Myocyte (in vitro differentiated cells): ENCODE measurements around the gene PHPT1. TPM values are rescaled to one million over a fixed set of nuclear protein-coding genes. Genes with fewer than 3 reads are reported as not detected.
A peak's percentile ranks its signal among the peaks of the same experiment; 100 is the strongest.
"Not testable (repeated sequence)": the region's sequence is repeated elsewhere in the genome, so short reads cannot be mapped to it uniquely, and the experiment has no call there.

Source experiments
- DNase-seq: peaks from one replicate; pipeline ENCODE4 v3.0.0-alpha.2; 2012; ENCODE audit warnings: low read depth
- total RNA-seq: library from RNA; depleted of rRNA; stranded (reverse); fragments of >200 nt; gene quantifications from 2 replicates; pipeline ENCODE4 v1.2.3, GENCODE V29; 2014

The PHPT1 gene
- total RNA-seq, 1 donor from 2014 or later, result 106 TPM

DNA sequence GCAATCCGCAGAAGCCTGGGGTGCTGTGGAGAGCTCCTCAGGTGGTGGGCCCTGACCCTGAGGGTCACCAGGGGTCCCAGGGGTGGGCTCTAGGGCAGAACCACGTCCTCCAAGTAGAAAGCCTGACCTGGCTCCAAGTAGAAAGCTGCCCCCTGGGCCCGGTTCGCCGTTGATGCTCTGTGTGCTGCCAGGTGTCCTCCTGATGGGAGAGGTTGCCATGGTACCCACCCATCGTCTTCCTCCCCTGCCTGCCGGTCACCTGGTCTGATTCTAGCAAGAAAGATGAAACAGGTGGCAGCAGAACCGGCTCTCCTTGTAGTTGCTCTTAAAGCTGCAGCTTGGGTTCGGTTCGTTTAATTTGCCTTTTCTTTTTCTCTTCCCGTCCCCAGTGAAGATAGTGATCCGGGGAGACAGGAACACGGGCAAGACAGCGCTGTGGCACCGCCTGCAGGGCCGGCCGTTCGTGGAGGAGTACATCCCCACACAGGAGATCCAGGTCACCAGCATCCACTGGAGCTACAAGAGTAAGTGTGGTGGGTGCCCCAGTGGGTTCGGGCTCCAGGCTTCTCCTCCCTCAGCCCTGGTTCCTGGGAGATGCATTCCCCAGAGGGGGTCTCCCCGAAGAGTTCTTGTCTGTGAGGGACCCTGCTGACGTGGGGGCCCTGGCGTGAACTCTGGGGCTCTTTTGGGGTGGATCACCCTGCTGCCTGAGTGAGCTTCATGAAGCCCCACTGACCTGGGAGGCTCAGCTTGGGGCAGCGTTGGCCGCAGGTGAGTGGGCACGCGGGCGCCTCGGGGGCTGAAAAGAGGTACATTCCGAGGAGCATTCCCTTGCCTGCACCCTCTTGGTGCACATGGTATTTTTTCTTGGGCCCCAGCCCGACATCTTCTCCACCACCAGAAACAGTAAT, 25.8 kb upstream of the PHPT1 start:
- DNase-seq, result no peak

DNA sequence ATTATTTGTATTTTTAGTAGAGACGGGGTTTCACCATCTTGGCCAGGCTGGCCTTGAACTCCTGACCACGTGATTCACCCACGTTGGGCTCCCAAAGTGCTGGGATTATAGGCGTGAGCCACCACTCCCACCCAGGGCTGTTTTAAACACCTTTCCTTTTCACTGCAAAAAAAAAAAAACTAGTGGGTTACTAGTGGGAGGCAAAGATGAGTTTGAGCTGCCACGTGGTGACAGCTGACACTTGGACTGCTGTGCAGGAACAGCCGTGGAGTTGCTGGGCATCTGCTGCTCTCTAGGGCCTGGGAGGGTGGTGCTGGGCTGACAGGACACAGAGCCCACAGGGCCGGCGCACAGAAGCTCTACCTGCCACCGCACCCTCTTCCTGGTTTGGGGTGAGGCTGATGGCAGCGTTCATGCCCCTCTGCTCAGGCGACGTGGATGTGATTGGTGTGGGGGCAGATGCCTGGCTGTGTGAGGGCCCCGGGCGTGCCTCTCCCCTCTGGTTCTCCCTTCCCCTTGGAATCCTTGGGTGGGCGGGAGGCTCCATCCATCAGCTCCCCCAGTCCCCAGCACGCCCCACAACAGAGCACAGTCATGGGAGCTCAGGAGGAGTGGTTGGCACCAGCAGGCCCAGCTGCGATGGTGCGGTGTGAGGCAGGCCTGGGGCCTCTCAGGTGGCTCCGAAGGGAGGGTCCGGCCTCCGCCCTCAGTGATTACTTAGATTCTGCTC, 24.5 kb upstream of the PHPT1 start:
- peak; percentile 75 for DNase-seq

DNA sequence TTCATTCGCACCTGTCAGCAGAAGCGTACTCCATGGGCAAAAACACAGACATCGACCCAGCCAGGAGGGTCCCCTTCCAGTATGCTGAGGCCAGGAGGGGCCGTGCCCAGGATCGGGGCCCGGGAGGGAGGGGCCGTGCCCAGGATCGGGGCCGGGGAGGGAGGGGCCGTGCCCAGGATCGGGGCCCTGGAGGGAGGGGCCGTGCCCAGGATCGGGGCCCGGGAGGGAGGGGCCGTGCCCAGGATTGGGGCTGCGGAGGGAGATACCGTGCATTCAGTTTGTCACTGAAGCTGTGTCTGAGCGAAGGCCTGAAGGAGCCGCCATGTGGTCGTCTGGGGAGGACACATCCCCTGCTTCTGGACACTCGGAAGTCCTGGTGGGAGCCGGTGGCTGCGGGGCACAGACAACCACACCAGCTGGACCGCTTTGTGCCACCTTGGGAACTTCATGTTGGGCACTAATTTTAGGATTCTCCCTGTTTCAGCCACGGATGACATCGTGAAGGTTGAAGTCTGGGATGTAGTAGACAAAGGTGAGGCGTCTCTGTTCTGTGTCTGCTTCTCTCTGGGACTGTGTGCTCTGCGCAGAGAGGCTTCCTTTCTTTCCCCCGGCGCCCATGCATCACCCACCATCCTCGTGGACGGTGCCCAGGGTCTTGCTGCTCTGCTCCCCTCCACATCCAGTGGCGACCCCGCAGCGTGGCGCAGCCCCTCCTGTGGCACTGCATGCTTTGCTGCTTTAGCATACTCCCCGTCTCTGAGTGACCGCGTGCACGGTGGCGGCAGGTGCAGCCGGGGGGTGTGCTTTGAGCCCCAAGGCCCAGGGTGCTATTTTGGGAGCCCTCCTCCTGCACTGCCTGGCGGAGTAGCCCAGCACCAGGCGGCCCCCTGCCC, 23.7 kb upstream of the PHPT1 start:
- no peak for DNase-seq

DNA sequence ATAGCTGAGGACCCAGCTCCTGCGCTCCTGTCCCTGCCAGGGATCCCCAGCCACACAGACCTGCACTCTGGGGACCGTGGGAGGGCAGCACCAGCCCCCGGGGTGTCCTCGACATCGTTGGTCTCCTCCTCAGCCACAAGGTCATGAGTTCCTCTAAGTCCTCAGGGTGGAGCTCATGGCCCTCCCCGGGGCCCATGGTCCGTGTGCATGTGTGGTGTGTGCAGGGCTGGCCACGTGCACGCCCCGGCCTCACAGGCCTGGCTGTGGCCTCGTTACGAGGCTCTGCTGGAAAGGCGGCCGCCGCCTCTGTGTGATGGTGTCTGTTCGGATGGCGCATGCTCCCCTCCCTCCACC, 23.0 kb upstream of the PHPT1 start:
- DNase-seq, result no peak

DNA sequence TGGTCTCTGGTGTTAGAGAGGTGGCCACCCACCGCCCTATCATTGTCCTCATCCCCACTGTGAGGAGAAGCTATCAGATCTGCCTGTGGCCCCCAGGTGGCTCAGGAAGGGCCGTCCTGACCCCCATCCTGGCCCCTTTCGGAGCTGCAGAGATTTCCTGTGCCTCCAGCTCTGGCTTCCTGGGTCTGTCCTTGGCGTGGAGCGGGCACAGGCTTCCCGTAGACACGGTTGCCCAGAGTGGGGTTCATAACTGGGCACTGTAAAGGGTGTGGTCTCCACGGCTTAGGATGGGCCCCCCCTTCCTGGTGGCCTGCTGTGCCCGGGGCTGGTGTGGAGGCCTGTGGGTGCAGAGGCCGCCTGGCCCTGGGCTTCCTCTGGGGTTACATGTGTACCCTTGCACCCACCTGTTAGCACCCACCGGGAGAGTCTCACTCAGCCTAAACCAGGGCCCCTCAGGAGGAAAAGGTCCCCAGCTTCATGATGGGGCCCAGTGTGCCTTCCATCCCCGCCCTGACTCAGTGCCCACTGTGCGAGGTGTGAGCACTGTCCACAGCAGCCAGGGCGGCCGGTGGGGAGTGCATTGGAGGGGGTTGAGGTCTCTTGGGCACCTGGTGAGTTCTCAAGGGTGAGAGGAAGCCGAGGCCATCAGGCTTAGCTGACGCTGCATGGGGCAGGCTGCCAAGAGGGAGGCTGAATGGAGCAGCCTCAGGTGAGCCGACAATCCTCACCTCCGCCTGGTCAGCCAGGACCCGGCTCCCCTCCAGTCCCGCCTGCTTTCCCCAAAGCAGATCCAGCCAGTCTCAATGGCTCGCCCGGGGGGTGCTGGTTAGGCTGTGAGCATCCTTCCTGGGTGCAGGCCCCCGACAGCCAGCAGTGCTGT, 22.3 kb upstream of the PHPT1 start:
- no peak for DNase-seq

DNA sequence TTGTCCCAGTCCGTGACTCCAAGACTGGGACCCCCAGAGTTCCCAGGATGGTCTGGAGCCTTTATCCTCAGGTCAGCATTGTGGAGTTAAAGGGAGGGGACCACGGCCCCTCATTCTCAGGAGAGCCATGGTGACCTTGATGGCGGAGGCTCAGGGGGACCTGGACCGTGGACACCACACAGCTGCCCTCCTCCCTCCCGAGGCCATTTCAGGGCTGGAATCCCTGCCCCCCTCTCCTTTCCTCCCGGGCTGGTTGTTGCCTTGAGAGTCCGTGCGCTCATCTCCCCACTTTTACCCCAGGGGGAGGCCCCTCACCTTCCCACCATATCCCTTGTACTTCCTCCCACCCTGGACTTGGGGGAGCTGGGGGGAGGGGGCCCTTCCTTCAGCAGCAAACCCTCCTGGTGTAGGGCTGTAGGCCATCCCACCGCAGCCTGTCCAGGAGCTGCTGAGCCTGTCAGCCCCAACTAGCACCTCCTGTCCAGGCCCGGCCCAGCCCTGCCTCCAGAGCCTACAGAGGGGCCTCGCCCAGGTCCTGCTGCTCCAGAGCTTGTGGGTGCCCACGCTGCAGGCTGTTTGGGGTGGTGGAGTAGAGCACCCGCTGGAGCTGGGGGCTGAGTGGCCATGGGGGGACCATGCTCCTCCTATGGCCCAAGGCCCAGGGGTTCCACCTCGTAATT, 21.3 kb upstream of the PHPT1 start:
- no peak for DNase-seq

DNA sequence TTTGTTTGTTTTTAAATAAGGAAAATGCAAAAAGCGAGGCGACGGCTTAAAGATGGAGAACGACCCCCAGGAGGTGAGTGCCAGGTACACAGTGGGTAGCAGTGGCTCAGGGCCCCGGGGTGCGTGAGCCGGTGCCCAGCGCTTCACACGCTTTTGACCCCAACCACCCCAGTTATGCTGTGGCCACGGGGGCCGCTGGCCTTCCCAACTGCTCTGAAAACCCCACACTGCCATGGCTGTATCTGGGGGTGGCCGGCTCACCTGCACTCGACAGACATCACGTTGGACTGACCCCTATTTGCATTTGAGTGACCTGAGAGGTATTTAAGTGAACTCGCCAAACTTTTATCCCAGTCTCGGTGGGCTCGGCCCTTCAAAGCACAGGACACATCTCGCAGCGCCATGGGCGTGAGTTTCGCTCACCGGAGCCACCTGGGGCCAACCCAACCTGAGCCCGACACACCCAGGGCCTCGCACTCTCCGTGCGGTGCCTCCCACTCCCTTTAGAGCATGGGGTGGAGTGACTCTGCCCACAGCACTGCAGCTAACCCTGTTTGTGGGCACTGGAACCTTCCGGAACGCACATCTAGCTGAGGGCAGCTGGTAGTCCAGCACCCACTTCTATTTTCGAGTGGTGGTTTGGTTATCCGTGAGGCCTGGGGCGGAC, 20.6 kb upstream of the PHPT1 start:
- no peak for DNase-seq

DNA sequence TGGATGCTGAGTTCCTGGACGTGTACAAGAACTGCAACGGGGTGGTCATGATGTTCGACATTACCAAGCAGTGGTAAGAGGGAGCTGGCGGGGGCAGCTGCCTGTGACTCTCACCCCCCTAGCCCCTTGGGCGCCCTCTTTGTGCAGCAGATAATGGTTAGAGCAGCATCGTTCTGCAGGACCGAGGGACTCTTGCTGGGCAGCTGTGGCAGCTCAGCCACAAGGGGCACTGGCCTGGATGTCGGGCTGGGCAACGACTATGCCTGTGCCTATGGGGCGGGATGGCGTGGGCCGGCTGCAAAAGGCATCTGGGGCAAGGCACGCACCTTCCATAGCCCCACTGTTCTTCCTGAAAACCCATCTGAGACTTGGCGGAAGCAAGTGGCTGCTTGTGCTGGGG, 19.8 kb upstream of the PHPT1 start:
- DNase-seq, result no peak

DNA sequence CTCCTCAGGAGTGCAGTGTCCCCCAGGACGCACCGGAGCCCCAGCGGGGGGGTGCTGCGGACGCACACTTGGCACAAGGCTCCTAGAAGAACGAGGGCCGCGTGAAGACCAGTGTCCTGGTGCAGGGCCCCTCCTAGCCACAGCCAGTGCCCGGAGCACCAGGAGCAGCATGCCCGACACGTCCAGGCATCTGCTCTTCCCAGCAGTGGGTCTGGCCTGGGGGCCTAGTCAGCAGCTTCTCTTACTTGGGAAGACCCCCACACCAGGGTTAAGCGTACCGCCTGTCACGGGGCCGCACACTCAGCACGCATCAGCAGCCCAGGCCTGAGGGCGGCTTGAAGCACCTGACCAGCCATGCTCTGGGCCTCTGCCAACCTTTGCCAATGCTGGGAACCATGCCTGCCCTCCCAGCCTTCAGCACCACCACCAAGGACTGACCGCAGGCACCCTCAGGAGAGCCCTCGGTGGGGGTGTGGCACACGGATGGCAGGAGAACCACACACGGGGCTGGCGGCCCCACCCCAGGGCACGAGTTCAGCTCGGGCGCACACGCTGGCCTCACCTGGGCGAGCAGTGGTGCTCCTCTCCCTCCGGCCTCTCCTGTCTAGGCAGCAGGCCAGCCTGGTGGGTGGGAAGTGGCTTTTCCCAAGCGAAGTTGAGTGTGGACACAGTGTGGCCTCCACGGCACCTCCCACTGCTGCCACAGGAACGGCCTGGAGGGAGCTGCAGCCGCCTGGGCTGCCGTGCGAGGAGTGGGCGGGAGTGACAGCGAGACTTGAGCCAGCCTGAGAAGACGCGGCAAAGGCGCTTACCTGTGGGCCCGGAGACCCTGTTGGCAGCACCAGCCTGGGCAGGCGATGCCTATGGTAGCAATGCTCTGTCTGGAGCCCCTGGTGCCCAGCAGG, 19.0 kb upstream of the PHPT1 start:
- no peak for DNase-seq

DNA sequence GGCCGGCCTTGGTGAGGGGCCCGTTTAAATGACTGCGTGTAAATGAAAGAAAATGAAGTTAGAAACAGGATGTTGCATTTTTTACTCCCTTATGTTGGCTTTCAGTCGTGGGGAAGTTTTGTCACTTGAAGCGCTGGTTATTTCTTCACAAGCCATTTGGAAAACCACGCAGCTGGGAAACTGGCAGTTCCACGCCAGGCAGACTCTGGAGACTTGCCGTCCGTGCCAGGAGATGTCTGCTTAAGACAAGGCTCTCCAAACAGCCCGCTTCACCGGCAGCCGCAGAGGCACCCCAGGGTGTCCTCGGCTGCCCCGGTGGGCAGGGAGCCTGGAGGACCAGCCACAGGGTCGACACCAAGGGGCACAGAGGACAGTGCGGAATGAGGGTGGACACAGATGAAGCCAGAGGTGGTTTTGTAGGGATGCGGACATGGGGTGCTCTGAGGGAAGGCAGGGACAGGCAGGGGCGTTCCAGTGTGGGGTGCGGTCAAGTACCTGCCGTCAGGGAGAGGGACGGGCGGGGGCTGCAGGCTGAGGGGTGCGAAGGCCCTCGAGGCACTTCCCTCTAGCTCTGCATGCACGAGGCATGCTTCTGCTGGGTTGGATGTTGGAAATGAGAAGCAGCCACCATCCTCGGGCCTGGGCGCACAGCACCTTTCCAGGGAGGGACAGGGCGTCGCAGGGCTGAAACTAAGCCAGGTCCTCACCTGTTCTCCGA, 18.0 kb upstream of the PHPT1 start:
- no peak for DNase-seq

DNA sequence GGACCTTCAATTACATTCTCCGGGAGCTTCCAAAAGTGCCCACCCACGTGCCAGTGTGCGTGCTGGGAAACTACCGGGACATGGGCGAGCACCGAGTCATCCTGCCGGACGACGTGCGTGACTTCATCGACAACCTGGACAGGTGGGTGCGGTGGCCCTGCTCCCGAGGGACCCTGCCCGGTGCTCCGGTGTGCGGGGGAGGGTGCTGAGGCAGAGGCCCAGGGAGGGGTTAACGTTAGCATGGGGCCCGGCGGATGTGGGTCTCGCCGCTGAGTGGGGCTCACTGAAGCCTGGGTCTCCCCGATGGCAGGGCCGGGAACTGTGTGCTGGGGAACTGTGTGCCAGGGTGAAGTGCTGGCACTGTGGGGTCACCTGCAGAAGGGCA, 17.5 kb upstream of the PHPT1 start:
- DNase-seq, result no peak

DNA sequence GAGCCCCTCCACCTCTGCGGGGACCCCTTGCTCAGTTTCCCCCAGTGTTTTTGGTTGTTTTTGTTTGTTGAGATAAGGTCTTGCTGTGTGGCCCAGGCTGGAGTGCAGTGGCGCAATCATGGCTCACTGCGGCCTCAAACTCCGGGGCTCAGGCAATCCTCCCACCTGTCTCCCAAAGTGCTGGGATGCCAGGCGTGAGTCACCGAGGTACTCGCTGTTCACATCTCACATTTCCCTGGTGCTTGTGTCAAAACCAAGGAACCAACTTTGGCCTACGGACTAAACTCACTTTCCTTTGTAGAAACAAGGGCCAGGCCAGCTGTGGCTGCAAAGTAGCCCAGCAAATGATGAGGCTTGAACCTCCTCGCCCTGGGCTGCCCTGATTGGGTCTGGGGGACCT, 16.6 kb upstream of the PHPT1 start:
- DNase-seq, result no peak

DNA sequence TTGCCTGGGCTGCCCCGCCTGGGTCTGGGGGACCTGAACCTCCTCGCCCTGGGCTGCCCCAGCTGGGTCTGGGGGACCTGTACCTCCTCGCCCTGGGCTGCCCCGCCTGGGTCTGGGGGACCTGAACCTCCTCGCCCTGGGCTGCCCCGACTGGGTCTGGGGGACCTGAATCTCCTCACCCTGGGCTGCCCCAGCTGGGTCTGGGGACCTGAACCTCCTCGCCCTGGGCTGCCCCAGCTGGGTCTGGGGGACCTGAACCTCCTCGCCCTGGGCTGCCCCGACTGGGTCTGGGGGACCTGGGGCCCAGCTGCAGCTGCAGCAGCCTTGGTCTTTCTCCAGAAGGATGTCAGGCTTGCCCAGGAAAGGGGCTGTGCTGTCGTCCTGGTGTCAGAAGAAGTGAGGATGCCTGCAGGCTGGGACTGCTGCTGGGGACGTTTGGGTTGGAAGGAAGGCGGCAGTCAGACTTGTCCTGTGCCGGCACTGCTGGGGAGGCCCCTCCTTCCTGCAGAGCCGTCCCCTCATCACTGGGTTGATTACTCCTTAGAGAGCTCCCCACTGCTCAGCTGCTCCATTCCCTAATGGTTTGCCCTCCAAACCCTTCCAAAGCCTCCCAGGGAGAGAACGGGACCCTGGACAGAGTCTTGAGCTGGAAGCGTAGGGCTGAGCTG, 15.7 kb upstream of the PHPT1 start:
- not testable (repeated sequence) for DNase-seq

DNA sequence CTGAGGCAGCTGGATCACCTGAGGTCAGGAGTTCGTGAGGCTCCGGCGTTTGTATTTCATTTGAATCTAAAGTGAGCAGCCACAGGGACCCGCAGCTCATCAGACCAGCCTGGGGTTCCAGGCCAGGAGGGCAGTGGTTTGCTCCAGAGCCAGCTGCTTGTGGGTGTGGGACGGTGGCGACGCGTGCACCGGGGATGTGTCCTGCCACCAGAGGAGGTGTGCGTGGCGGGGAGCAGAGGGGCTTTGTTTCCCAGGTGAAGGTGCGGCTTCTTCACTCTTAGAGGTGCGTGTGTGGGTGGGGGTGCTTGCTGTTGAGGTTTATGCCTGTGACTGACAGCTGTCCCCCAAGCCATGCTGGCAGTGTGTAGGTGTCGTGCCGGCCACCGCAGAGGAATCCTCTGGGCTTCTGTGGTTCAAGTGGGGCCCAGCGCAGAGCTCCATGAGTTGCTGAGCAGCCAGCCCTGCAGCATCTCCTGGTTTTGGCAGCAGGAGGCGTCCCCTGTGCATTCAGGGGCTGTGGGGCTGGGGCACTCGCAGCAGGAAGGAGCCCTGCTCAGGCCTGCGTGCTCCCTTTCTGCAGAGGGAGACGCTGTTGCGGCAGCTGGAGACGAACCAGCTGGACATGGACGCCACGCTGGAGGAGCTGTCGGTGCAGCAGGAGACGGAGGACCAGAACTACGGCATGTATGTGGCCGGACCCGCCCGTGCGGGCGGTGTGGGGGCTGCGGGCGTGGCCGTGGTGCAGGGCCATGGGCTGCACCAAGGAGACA, 13.9 kb upstream of the PHPT1 start:
- no peak for DNase-seq

DNA sequence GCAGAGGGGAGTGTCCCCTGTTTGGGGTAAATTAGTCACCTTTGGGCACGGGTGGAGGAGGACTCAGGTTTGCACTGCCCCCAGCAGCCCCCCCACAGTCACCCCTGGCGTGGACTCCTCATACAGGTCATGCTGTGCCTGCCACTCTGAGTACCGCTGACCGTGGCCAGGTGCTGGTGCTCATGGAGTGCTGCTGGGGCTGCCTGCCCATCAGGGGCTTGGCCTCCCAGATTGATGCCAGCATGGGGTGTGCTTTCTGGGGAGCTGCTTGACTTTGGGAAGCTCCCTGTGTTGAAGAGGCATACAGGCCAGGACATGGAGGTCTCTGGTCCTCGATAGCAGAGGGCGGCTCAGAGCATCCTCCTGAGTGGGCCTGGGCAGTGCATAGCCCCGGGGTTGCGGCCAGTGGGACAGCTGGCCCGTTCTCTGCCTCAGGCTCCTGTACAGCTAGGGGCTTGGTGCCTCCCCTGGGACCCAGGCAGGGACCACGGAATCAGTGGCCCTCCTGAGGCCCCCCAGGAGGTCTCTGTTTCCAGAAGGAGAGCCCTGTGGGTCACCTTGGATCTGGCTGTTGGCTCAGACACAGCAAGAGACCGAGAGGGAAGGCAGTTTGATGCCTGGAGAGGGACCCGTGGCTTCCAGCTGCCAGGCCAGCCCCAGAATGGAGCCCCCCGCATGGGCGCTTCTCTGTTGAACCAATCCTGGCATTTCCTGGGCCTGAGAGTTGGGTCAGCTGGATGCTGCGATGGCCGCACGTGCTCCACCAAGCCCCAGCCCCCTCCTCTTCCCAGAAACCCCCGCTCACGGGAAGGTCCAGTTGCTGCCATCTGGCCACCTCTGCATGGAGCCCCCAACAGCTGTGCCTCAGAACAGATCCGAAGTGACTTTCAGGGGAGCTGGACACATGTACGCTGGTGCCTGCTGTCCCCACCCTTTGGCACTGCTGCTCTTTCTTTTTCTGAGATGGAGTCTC, 13.0 kb upstream of the PHPT1 start:
- no peak for DNase-seq
